Erythroblast (primary cell): ENCODE measurements around the gene NCK2.

Experiments used
- GATA1 ChIP-seq: IDR thresholded peaks from 2 replicates; pipeline ENCODE4 v1.6.1; 2011; ENCODE audit warnings: low read depth, mild to moderate bottlenecking, control low read depth, low read length, moderate library complexity
- POLR2A ChIP-seq: IDR thresholded peaks from 2 replicates; pipeline ENCODE4 v1.6.1; 2011; ENCODE audit warnings: mild to moderate bottlenecking, low read length

- TF ChIP-seq POLR2A: no peak
- no peak for TF ChIP-seq GATA1
These were observed 143.9 kb downstream of the NCK2 start for GRCh38 chr2:105888625-105889024.
